A549 (cell line): Measurements from ENCODE around the gene ATP10B.

Experiments used
- EHF ChIP-seq: fragments of 250-450 bp; sonication (Bioruptor Pico); IDR thresholded peaks from 2 replicates; pipeline ENCODE4 v1.5.0; 2020; ENCODE audit warnings: mild to moderate bottlenecking
- POLR2A ChIP-seq: IDR thresholded peaks from 2 replicates; pipeline ENCODE4 v1.6.1; 2012; ENCODE audit warnings: mild to moderate bottlenecking, low read length
- RFX5 ChIP-seq: fragments of 450-650 bp; IDR thresholded peaks from 2 replicates; pipeline ENCODE4 v1.7.1; 2014; ENCODE audit warnings: antibody characterized with exemption, mild to moderate bottlenecking, moderate library complexity
- RNF2 ChIP-seq: fragments of 200-600 bp; sonication (generic); IDR thresholded peaks from 2 replicates; pipeline ENCODE4 v1.6.1; 2016; ENCODE audit warnings: low read depth, mild to moderate bottlenecking, antibody characterized with exemption, moderate library complexity, borderline replicate concordance
- TF ChIP-seq, protein P1 (sequence below): IDR thresholded peaks from 2 replicates; pipeline ENCODE4 v1.6.1; 2012
- TF ChIP-seq, protein P2 (sequence below): fragments of 250-450 bp; sonication (Bioruptor Pico); IDR thresholded peaks from 2 replicates; pipeline ENCODE4 v1.5.0; 2021; ENCODE audit warnings: mild to moderate bottlenecking, moderate library complexity, borderline replicate concordance
- TF ChIP-seq, protein P3 (sequence below): fragments of >200 bp; sonication (Bioruptor Twin); formaldehyde crosslinking; IDR thresholded peaks from 3 replicates; pipeline ENCODE4 v1.5.1; 2016
- TF ChIP-seq, protein P4 (sequence below): fragments of 200-600 bp; sonication (generic); IDR thresholded peaks from 2 replicates; pipeline ENCODE4 v1.6.1; 2016; ENCODE audit warnings: antibody characterized with exemption, mild to moderate bottlenecking, moderate library complexity
- TF ChIP-seq, protein P5 (sequence below): fragments of >200 bp; sonication (Bioruptor Twin); formaldehyde crosslinking; IDR thresholded peaks from 3 replicates; pipeline ENCODE4 v1.6.1; 2016

DNA sequence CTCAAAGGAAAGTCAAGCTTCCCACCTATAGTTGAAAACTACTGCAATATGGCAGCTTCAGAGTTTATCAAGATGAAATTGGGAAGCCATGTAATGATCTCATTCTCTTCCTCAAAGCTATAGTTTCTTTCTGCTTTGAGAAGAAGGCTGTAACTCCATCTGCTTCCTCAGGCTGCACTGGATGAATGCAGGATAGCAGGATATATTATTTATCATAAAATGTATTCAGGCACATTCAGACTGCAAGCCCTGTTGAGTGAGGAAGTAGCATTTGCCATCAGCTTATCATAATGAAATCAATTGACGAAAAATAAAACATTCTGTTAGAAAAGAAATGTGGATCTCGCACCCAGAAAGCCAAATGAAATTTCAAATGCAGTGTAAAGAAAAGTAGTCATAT lies 560 bp downstream of the ATP10B start:
- TF ChIP-seq, protein P1, sequence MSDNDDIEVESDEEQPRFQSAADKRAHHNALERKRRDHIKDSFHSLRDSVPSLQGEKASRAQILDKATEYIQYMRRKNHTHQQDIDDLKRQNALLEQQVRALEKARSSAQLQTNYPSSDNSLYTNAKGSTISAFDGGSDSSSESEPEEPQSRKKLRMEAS, result no peak
- TF ChIP-seq EHF (CRISPR knock-in tag), result no peak
- TF ChIP-seq, protein P2, sequence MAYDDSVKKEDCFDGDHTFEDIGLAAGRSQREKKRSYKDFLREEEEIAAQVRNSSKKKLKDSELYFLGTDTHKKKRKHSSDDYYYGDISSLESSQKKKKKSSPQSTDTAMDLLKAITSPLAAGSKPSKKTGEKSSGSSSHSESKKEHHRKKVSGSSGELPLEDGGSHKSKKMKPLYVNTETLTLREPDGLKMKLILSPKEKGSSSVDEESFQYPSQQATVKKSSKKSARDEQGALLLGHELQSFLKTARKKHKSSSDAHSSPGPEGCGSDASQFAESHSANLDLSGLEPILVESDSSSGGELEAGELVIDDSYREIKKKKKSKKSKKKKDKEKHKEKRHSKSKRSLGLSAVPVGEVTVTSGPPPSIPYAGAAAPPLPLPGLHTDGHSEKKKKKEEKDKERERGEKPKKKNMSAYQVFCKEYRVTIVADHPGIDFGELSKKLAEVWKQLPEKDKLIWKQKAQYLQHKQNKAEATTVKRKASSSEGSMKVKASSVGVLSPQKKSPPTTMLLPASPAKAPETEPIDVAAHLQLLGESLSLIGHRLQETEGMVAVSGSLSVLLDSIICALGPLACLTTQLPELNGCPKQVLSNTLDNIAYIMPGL, result no peak
- TF ChIP-seq, protein P3, sequence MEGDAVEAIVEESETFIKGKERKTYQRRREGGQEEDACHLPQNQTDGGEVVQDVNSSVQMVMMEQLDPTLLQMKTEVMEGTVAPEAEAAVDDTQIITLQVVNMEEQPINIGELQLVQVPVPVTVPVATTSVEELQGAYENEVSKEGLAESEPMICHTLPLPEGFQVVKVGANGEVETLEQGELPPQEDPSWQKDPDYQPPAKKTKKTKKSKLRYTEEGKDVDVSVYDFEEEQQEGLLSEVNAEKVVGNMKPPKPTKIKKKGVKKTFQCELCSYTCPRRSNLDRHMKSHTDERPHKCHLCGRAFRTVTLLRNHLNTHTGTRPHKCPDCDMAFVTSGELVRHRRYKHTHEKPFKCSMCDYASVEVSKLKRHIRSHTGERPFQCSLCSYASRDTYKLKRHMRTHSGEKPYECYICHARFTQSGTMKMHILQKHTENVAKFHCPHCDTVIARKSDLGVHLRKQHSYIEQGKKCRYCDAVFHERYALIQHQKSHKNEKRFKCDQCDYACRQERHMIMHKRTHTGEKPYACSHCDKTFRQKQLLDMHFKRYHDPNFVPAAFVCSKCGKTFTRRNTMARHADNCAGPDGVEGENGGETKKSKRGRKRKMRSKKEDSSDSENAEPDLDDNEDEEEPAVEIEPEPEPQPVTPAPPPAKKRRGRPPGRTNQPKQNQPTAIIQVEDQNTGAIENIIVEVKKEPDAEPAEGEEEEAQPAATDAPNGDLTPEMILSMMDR, result no peak
- TF ChIP-seq, protein P4, sequence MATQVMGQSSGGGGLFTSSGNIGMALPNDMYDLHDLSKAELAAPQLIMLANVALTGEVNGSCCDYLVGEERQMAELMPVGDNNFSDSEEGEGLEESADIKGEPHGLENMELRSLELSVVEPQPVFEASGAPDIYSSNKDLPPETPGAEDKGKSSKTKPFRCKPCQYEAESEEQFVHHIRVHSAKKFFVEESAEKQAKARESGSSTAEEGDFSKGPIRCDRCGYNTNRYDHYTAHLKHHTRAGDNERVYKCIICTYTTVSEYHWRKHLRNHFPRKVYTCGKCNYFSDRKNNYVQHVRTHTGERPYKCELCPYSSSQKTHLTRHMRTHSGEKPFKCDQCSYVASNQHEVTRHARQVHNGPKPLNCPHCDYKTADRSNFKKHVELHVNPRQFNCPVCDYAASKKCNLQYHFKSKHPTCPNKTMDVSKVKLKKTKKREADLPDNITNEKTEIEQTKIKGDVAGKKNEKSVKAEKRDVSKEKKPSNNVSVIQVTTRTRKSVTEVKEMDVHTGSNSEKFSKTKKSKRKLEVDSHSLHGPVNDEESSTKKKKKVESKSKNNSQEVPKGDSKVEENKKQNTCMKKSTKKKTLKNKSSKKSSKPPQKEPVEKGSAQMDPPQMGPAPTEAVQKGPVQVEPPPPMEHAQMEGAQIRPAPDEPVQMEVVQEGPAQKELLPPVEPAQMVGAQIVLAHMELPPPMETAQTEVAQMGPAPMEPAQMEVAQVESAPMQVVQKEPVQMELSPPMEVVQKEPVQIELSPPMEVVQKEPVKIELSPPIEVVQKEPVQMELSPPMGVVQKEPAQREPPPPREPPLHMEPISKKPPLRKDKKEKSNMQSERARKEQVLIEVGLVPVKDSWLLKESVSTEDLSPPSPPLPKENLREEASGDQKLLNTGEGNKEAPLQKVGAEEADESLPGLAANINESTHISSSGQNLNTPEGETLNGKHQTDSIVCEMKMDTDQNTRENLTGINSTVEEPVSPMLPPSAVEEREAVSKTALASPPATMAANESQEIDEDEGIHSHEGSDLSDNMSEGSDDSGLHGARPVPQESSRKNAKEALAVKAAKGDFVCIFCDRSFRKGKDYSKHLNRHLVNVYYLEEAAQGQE, result no peak
- no peak for TF ChIP-seq POLR2A
- no peak for TF ChIP-seq RFX5
- TF ChIP-seq, protein P5, sequence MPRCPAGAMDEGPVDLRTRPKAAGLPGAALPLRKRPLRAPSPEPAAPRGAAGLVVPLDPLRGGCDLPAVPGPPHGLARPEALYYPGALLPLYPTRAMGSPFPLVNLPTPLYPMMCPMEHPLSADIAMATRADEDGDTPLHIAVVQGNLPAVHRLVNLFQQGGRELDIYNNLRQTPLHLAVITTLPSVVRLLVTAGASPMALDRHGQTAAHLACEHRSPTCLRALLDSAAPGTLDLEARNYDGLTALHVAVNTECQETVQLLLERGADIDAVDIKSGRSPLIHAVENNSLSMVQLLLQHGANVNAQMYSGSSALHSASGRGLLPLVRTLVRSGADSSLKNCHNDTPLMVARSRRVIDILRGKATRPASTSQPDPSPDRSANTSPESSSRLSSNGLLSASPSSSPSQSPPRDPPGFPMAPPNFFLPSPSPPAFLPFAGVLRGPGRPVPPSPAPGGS, result no peak
- no peak for TF ChIP-seq RNF2
